GM12878 (cell line): ENCODE results near the gene PNLDC1. TPM values are rescaled to one million over a fixed set of nuclear protein-coding genes. Genes with fewer than 3 reads are reported as not detected.

Experiments
- ATAC-seq: fragments of 200-7000 bp; cut with Tn5 transposase; 3 replicates; pipeline ENCODE4 v1.9.1; 2020; ENCODE audit warnings: mild to moderate bottlenecking, moderate library complexity
- BruUV-seq: library from RNA; stranded (reverse); fragments of 400-500 nt; replicated peaks from 2 replicates; lab custom pipeline; 2021; lab: Mats Ljungman, UMichigan
- CTCF ChIA-PET: fragments of 300-600 bp; sonication (Branson Sonifier 250); formaldehyde crosslinking; extraction: SDS; loops from one replicate; lab custom pipeline; 2021; ENCODE audit warnings: inconsistent platforms; lab: Yijun Ruan, JAX
- POLR2A ChIA-PET: fragments of 350-600 bp; formaldehyde crosslinking; extraction: SDS; loops from one replicate; lab custom pipeline; 2021; ENCODE audit warnings: inconsistent platforms; lab: Charles Lee
- RAD21 ChIA-PET: fragments of 300-600 bp; sonication (Branson Sonifier 250); formaldehyde crosslinking; loops from one replicate; lab custom pipeline; 2023; ENCODE audit warnings: antibody characterized with exemption; ENCODE audit not compliant: unreplicated experiment; lab: Charles Lee
- SMC1A ChIA-PET: fragments of 300-600 bp; sonication (Branson Sonifier 250); formaldehyde crosslinking; loops from one replicate; lab custom pipeline; 2023; ENCODE audit not compliant: unreplicated experiment, uncharacterized antibody; lab: Charles Lee
- DNase-seq: peaks from one replicate; pipeline ENCODE4 v3.0.0-alpha.2; 2011; ENCODE audit warnings: low read depth, low spot score
- FAIRE-seq: peaks from 3 replicates; lab custom pipeline; 2011; peaks lifted over from hg19 to GRCh38; lab: Jason Lieb, UNC
- H2AFZ ChIP-seq: 2 replicates; pipeline ENCODE4 v1.6.0; 2011; ENCODE audit warnings: low read depth, low read length, control low read depth; ENCODE audit not compliant: control insufficient read depth
- H3K27ac ChIP-seq: 2 replicates; pipeline ENCODE4 v1.5.1; 2011; ENCODE audit warnings: control low read depth; ENCODE audit not compliant: control insufficient read depth, insufficient read depth
- H3K27me3 ChIP-seq, 2 experiments: replicated peaks in 1 of 2; 2 replicates each; pipeline versions ENCODE4 v1.6.0 to v1.6.1; 2011; ENCODE audit warnings: low read length in 1 of 2; ENCODE audit not compliant: control insufficient read depth in 2 of 2, insufficient read depth in 2 of 2
- H3K36me3 ChIP-seq, 2 experiments: 2 replicates each; pipeline ENCODE4 v1.5.1; 2011; ENCODE audit warnings: low read length in 1 of 2; ENCODE audit not compliant: control insufficient read depth in 2 of 2, insufficient read depth in 2 of 2
- H3K4me1 ChIP-seq: 2 replicates; pipeline ENCODE4 v1.6.1; 2011; ENCODE audit warnings: mild to moderate bottlenecking, low read length, moderate library complexity, mixed read lengths; ENCODE audit not compliant: control insufficient read depth, insufficient read depth
- H3K4me2 ChIP-seq: 2 replicates; pipeline ENCODE4 v1.6.0; 2011; ENCODE audit warnings: control low read depth; ENCODE audit not compliant: control insufficient read depth, insufficient read depth
- H3K4me3 ChIP-seq: fragments of 200-600 bp; sonication (generic); 2 replicates; pipeline ENCODE4 v1.5.1; 2016
- H3K79me2 ChIP-seq: 2 replicates; pipeline ENCODE4 v1.6.0; 2011; ENCODE audit warnings: low read length; ENCODE audit not compliant: control insufficient read depth, insufficient read depth
- H3K9ac ChIP-seq: 2 replicates; pipeline ENCODE4 v1.8.0; 2011; ENCODE audit warnings: low read length, control low read depth, mixed read lengths; ENCODE audit not compliant: control insufficient read depth, insufficient read depth
- H3K9me3 ChIP-seq: replicated peaks from 3 replicates; pipeline ENCODE4 v1.5.1; 2011; ENCODE audit warnings: mild to moderate bottlenecking, low read length; ENCODE audit not compliant: control insufficient read depth, insufficient read depth
- H4K20me1 ChIP-seq: 2 replicates; pipeline ENCODE4 v1.6.0; 2011; ENCODE audit not compliant: control insufficient read depth, insufficient read depth
- DPF2 ChIP-seq: fragments of 450-650 bp; IDR thresholded peaks from 2 replicates; pipeline ENCODE4 v1.6.1; 2017; ENCODE audit warnings: mild to moderate bottlenecking
- EZH2 ChIP-seq: IDR thresholded peaks from 2 replicates; pipeline ENCODE4 v1.6.1; 2012; ENCODE audit warnings: low read depth, mild to moderate bottlenecking, control low read depth, inconsistent platforms, low read length, borderline replicate concordance; ENCODE audit not compliant: control insufficient read depth
- IKZF2 ChIP-seq, 2 experiments: fragments of 450-650 bp; IDR thresholded peaks; 2 replicates each; pipeline ENCODE4 v1.6.1; 2017; ENCODE audit warnings: mild to moderate bottlenecking in 2 of 2, moderate library complexity in 2 of 2
- NR2F1 ChIP-seq: fragments of 450-650 bp; conservative IDR thresholded peaks from 2 replicates; pipeline ENCODE4 v1.6.1; 2017; ENCODE audit warnings: mild to moderate bottlenecking
- SP1 ChIP-seq: IDR thresholded peaks from one replicate; pipeline ENCODE4 v1.6.1; 2011; ENCODE audit warnings: low read depth, low read length
- WRNIP1 ChIP-seq: IDR thresholded peaks from 2 replicates; pipeline ENCODE4 v1.6.1; 2011; ENCODE audit warnings: low read depth, low read length, improper control_type of control experiment, borderline replicate concordance
- ZBED1 ChIP-seq: IDR thresholded peaks from 2 replicates; pipeline ENCODE4 v1.6.1; 2016; ENCODE audit warnings: borderline replicate concordance
- WGBS: methylation state at CpG from one replicate; pipeline ENCODE4 v1.1.6; 2016; ENCODE audit warnings: low lambda C conversion rate; ENCODE audit not compliant: insufficient replicate concordance, insufficient coverage; ENCODE audit errors: missing lambda C conversion rate; 5-methylcytosine and 5-hydroxymethylcytosine counted together
- in situ Hi-C: fragments of 300-500 bp; cut with MboI; formaldehyde crosslinking; loops from 9 replicates; pipeline ENCODE4 v1.14.3; 2018; ENCODE audit warnings: mixed read lengths
- intact Hi-C: fragments of 100-400 bp; cut with micrococcal nuclease; formaldehyde crosslinking; loops from one replicate; pipeline ENCODE4 v1.14.2; 2022; ENCODE audit not compliant: unreplicated experiment
- polyA plus RNA-seq, 11 experiments: library from polyadenylated mRNA; depleted of rRNA in 4 of 11; unstranded in 6 of 11; stranded (reverse) in 5 of 11; fragments of >200 nt; fragmentation: Nextera tagmentation in 4 of 11; fragmentation: Illumina TruSeq in 1 of 11; extraction: Ambion mirVana in 4 of 11; extraction: Trizol in 1 of 11; gene quantifications; 1 replicate in 1 of 11; 2 replicates in 10 of 11; pipeline versions ENCODE4 v1.2.1 to v1.2.3, GENCODE V29; 2011 to 2016; ENCODE audit warnings: inconsistent platforms in 2 of 11, missing spikeins in 2 of 11, low read depth in 1 of 11
- total RNA-seq, 4 experiments: library from RNA; depleted of rRNA in 3 of 4; stranded (reverse); fragments of >200 nt in 3 of 4; fragmentation: Illumina TruSeq in 1 of 4; extraction: Trizol in 1 of 4; gene quantifications; 2 replicates each; pipeline versions ENCODE4 v1.2.1 to v1.2.3, GENCODE V29; 2013 to 2021
- TF ChIP-seq, protein P1 (sequence below): fragments of 450-650 bp; IDR thresholded peaks from 2 replicates; pipeline ENCODE4 v1.6.1; 2016; ENCODE audit warnings: mild to moderate bottlenecking
- TF ChIP-seq, protein P2 (sequence below): fragments of 150-350 bp; IDR thresholded peaks from 2 replicates; pipeline ENCODE4 v1.6.1; 2014; ENCODE audit warnings: mild to moderate bottlenecking, low read depth, low read length
- TF ChIP-seq, protein P3 (sequence below): fragments of 450-650 bp; formaldehyde crosslinking; IDR thresholded peaks from 2 replicates; pipeline ENCODE4 v1.5.0; 2022; ENCODE audit warnings: mild to moderate bottlenecking, missing genetic modification characterization
- TF ChIP-seq, protein P4 (sequence below): fragments of 450-650 bp; formaldehyde crosslinking; IDR thresholded peaks from 2 replicates; pipeline ENCODE4 v1.4.0; 2020; ENCODE audit warnings: mild to moderate bottlenecking, moderate library complexity

PNLDC1 gene
- total and polyA plus RNA-seq, 10 of the 15 experiments (the other 5 are each of a cell fraction or from before 2014, with no cell fraction given): 0.06 to 0.25 (median 0.09) TPM; not detected in 2

DNA sequence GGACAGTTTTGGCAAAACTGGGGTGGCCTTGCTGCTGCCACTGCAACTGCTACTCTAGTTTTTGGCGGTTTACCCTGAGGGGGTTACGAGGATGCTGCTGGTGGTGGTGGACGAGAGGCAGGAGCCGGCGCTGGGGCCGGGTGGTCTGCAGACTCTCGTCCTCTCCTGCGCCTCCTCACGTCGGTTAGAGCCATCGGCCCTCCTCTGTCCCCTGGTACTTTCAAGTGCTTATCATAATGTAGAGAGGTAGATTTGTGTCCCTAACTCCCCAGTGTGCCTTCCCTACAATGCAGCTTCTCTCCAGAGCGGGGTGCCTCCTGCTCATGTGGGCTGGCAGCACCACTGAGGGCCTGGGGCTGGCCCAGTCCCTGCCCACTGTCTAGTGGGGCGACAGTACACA, 25.9 kb downstream of the PNLDC1 start (continued):
- TF ChIP-seq, protein P1, sequence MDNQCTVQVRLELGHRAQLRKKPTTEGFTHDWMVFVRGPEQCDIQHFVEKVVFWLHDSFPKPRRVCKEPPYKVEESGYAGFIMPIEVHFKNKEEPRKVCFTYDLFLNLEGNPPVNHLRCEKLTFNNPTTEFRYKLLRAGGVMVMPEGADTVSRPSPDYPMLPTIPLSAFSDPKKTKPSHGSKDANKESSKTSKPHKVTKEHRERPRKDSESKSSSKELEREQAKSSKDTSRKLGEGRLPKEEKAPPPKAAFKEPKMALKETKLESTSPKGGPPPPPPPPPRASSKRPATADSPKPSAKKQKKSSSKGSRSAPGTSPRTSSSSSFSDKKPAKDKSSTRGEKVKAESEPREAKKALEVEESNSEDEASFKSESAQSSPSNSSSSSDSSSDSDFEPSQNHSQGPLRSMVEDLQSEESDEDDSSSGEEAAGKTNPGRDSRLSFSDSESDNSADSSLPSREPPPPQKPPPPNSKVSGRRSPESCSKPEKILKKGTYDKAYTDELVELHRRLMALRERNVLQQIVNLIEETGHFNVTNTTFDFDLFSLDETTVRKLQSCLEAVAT: no peak
- TF ChIP-seq, all 136 proteins: peak for 0

DNA sequence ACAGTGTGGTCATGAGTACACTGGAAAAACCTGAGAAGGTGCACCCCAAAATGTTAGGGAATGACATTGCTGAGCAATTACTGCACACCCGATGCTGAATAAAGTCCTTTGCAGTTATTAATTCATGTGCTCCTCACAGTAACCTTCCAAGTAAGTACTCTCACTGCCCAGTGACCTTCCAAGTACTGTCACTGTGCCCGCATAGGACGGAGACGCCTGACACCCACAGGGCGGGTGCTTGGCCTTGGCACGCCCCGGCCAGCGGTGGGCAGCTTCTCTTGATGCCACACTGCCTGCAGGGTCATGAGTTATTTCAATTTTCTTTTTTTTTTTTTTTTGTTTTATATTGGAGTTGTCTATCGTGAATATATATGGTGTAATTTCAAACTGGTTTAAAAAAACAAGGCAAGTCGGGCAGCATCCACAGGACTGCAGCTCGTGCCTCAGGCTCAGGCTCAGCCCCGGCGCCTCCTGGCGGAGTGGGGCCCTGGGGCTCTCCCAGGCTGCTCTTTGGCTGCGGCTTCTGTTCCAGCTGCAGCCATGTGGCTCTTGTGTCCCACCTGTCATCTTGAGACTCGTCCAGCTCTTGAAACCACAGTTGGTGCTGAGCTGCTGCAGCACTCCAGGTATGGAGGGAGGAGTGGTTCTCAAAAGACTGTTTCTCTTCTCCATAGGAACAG, 27.0 kb downstream of the PNLDC1 start:
- Histone ChIP-seq H3K4me3 (no peak overlapping the region), H3K4me1 (0 out of 2 replicates have a peak, but pooled peaks cover 9% of the 10 kb centered on the region), H3K79me2 (no peaks in the 10 kb centered on the region), H3K36me3 (no peaks in the 10 kb centered on the region), H3K9ac (no peak overlapping the region), H3K4me2 (no peak overlapping the region), H3K9me3 (no peaks in the 10 kb centered on the region), H4K20me1 (no peaks in the 10 kb centered on the region), H2AFZ (no peak overlapping the region), H3K27me3 (no peaks in the 10 kb centered on the region), H3K27ac (no peak overlapping the region)
- no peak for FAIRE-seq
- ChIA-PET SMC1A (interaction anchor here (0.7 kb wide), 1 partner anchor 114 kb away, joined by 4 read pairs; no protein-coding TSS in a partner anchor), RAD21 (interaction anchor here (0.6 kb wide), 1 partner anchor 86 kb away, joined by 3 read pairs; no protein-coding TSS in a partner anchor), POLR2A (no interaction called here), CTCF (interaction anchor here (0.5 to 0.6 kb wide), 2 partner anchors 668 to 700 kb away, joined by 3 read pairs; no protein-coding TSS in a partner anchor)
- in situ Hi-C loops (no loop called here), intact Hi-C loops (no loop called here)
- no peak for DNase-seq
- ATAC-seq: no peak
- BruUV-seq: no TSS peak
- WGBS: 75% methylated on average over 16 of the region's 16 CpGs
- TF ChIP-seq, protein P2, sequence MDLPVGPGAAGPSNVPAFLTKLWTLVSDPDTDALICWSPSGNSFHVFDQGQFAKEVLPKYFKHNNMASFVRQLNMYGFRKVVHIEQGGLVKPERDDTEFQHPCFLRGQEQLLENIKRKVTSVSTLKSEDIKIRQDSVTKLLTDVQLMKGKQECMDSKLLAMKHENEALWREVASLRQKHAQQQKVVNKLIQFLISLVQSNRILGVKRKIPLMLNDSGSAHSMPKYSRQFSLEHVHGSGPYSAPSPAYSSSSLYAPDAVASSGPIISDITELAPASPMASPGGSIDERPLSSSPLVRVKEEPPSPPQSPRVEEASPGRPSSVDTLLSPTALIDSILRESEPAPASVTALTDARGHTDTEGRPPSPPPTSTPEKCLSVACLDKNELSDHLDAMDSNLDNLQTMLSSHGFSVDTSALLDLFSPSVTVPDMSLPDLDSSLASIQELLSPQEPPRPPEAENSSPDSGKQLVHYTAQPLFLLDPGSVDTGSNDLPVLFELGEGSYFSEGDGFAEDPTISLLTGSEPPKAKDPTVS: no peak
- no peak for TF ChIP-seq EZH2
- TF ChIP-seq, protein P3, sequence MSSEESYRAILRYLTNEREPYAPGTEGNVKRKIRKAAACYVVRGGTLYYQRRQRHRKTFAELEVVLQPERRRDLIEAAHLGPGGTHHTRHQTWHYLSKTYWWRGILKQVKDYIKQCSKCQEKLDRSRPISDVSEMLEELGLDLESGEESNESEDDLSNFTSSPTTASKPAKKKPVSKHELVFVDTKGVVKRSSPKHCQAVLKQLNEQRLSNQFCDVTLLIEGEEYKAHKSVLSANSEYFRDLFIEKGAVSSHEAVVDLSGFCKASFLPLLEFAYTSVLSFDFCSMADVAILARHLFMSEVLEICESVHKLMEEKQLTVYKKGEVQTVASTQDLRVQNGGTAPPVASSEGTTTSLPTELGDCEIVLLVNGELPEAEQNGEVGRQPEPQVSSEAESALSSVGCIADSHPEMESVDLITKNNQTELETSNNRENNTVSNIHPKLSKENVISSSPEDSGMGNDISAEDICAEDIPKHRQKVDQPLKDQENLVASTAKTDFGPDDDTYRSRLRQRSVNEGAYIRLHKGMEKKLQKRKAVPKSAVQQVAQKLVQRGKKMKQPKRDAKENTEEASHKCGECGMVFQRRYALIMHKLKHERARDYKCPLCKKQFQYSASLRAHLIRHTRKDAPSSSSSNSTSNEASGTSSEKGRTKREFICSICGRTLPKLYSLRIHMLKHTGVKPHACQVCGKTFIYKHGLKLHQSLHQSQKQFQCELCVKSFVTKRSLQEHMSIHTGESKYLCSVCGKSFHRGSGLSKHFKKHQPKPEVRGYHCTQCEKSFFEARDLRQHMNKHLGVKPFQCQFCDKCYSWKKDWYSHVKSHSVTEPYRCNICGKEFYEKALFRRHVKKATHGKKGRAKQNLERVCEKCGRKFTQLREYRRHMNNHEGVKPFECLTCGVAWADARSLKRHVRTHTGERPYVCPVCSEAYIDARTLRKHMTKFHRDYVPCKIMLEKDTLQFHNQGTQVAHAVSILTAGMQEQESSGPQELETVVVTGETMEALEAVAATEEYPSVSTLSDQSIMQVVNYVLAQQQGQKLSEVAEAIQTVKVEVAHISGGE (CRISPR knock-in tag): no peak
- no peak for TF ChIP-seq ZBED1
- TF ChIP-seq SP1: no peak
- no peak for TF ChIP-seq WRNIP1
- no peak for TF ChIP-seq DPF2
- TF ChIP-seq, protein P4, sequence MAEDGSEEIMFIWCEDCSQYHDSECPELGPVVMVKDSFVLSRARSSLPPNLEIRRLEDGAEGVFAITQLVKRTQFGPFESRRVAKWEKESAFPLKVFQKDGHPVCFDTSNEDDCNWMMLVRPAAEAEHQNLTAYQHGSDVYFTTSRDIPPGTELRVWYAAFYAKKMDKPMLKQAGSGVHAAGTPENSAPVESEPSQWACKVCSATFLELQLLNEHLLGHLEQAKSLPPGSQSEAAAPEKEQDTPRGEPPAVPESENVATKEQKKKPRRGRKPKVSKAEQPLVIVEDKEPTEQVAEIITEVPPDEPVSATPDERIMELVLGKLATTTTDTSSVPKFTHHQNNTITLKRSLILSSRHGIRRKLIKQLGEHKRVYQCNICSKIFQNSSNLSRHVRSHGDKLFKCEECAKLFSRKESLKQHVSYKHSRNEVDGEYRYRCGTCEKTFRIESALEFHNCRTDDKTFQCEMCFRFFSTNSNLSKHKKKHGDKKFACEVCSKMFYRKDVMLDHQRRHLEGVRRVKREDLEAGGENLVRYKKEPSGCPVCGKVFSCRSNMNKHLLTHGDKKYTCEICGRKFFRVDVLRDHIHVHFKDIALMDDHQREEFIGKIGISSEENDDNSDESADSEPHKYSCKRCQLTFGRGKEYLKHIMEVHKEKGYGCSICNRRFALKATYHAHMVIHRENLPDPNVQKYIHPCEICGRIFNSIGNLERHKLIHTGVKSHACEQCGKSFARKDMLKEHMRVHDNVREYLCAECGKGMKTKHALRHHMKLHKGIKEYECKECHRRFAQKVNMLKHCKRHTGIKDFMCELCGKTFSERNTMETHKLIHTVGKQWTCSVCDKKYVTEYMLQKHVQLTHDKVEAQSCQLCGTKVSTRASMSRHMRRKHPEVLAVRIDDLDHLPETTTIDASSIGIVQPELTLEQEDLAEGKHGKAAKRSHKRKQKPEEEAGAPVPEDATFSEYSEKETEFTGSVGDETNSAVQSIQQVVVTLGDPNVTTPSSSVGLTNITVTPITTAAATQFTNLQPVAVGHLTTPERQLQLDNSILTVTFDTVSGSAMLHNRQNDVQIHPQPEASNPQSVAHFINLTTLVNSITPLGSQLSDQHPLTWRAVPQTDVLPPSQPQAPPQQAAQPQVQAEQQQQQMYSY (CRISPR knock-in tag): no peak
- TF ChIP-seq NR2F1: no peak
- no peak for TF ChIP-seq IKZF2 (IDR thresholded peaks at IDR 0.05)
